Stimulated activated CD4-positive, alpha-beta T cell treated with anti-CD3 and anti-CD28 coated beads, Interleukin-1b, Interleukin-23, amount 100 ng/mL, for 4 hours (primary cell): ENCODE data around the gene TMEM266.

Experiments used
- DNase-seq, 2 donors: peaks; one replicate each; pipeline ENCODE4 v3.0.0-alpha.2; 2020; ENCODE audit warnings: low read depth in 2 of 2

Gene TMEM266

DNA sequence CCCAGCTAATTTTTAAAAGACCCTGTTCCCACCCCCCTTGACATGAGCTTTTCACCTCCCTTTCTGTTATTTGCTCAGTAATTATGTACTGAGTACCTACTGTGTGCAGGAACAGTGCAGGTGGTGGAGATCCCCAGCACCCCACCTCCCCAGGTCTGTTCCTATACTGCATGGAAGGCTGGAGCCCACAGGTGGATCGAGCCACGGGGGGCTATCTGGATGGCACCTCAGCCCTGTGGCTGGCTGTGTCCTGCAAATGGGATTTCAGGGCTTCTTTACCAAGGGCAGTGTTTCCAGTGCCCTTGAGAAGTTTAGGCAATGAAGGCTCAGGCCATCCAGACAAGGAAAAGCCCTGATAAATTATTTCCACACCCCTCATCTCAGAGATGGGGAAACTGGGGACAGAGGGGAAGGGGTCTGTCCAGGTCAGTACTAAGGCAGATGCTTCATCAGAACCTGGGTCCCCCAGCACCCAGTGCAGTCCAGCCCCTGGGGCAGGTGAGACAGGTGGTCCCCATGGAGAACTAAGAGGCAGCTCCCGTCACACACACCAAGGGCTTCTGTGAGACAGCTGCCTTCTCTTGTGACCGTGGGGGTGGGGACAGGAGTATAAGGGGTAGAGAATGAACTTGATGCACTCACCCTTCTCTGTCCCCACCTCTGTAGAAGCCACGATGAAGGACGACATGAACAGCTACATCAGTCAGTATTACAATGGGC lies 141.9 kb downstream of the TMEM266 start:
- no peak for DNase-seq

DNA sequence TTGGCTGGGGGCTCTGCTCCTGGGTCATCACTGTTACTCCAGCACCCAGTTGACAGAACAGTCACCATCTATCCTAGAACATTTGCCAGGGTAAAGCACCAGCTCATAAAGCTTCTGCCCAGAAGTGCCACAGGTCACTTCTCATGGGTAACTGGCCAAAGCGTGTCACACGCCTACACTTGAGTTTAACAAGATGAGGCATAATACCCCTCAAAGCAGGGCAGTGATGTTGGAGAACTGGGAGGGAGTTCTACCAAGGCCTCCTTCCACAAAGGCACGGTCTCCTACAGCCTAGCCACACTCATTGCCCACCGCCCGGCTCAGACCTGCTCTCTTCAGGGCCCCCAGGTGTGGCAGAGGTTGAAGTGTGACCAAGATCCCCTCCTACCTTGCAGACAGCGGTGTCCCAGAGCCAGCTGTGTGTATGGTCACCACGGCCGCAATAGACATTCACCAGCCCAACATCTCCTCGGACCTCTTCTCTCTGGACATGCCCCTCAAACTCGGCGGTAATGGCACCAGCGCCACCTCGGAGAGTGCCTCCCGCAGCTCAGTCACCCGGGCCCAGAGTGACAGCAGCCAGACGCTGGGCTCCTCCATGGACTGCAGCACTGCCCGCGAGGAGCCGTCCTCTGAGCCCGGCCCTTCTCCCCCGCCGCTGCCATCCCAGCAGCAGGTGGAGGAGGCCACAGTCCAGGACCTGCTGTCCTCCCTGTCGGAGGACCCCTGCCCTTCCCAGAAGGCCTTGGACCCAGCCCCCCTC lies 143.7 kb downstream of the TMEM266 start:
- DNase-seq, result no peak

DNA sequence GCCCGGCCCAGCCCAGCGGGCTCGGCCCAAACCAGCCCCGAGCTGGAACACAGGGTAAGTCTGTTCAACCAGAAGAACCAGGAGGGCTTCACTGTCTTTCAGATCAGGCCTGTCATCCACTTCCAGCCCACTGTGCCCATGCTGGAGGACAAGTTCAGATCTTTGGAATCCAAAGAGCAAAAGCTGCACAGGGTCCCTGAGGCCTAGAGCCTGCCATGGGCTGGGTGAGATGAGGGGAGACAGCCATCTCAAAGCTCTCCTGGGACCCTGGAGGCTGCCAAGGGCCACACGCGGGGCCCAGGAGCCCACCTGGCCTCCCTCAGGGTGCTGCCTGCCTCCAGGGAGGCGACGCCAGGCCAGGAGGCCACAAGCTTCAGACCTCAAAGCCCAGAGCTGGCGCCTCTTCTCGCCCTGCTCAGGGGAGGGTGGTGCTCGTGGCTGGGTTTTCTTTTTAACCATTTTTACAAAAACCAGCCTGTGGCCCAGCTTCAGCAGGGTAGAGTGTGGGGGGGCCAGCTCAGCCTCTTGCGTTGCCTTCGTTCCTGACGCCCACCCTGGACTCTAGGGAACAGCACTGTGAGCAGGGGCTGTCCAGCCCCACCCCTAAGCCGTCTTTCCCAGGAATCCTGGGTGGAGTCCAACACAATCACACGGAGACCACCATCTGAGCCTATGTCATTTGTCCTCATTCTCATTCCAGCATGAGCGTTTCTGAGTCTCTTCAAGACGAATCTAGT lies 144.5 kb downstream of the TMEM266 start:
- no peak for DNase-seq

DNA sequence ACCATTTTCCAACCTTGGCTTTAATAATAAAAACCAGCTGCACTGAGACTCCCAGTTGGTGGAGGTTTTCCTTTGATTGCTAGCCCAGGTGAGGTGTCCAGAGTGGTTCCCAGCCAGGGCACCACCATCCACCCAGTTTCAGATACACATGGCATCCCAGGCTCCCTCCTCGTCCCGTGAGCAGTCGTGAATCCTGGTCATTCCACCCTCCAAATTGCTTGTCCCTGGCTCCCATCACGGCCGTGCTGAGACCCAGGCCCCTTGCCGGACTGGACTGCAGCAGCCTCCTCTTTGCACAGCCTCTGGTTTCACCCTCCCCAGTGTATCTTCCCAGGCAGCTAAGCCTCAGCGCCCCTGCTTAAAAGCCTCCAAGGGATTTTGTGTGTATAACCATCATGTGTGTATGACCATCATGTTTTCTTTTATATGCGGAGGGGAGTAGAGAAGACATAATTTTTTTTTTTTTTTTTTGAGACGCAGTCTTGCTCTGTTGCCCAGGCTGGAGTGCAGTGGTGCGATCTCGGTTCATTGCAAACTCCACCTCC lies 145.2 kb downstream of the TMEM266 start:
- no peak for DNase-seq

DNA sequence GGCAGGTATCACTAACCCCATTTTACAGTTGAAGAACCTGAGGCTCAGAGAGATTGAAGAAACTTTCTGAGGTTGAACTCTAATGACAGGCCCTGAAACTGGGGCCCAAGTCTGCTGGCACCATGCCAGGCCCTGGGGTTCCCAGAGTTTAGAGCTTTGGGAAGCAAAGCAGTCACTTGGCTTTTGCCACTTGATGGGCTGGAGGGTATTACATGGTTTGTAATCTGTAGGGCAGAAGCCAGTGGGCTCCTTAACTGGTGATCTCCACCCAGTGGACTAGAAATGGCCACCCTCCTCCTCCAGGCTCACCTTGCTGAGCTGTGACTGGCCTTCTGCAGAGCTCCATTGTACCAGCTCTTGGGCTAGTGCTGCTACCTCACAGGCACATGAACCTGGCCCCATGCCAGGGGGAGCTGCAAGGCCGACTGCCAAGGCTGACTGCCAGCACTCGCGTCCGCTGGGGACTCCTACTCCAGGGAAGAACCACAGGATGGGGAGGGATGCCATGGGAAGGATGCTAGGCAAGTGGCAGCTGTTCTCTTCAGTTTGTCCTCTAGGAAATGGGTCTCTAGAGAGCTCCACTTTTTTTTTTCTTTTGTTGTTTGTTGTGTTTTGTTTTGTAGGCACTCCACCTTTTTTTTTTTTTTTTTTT lies 146.7 kb downstream of the TMEM266 start:
- DNase-seq, result no peak

DNA sequence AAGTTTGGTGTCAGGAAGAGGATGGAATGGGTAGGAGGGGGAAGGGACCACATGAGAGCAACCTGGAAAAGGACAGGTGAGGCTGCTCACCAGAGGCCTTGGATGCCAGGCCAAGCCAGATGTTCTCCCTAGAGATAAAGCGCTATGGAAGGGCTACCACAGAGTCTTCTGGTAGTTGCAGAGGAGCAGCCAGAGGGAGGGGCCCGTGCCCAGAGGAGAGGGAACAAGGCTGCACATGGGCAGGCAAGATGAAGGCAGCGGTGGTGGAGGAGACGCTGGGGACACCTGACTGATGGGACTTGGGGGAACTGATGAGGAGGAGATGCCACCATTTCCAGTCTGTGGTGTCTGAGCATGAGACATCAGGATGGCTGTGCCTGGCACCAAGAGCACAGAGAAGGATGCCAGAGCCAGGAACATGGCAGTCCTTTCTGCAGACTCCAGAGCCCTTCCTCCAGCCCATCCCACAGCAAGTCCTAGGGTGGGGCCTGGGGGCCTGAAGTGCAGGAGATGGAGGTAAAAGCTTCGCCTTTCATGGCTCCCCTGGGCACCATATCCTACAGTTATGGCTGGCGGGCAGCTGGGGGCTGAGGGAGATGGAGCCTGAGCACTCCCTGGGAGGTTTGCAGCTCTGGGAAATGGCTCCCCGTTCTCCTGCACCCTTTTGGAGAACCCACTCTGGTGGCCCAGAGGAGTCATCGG lies 148.4 kb downstream of the TMEM266 start:
- DNase-seq, result no peak

DNA sequence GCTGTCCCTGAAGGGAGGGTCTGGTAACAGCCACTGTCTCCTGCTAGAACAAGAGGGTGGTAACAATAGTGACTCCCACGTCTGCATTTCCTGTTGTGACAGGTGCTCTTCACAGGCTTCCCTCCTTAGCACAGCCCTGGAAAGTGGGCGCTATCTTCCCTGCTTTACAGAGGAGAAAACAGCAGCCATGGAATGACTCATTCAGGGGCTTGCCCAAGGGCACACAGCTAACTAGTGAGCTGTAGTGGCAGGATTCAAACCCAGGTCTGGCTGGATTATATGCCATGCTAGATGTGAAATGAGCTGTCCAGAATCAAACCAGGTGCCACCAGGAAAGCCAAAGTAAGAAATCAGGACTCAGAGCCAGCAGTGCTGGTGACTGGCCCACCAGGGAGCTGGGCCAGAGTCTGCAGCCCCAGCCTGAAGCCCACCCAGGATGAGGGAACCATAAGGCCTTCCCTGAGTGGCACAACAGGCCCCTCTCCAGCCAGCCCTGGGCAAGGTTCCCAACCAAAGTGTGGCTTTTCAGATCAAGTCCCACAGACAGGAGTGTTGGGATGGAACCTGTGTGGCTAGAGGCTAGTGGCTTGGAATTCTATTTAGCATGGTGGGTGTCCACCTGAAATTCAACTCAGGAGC lies 149.1 kb downstream of the TMEM266 start:
- DNase-seq, result no peak

DNA sequence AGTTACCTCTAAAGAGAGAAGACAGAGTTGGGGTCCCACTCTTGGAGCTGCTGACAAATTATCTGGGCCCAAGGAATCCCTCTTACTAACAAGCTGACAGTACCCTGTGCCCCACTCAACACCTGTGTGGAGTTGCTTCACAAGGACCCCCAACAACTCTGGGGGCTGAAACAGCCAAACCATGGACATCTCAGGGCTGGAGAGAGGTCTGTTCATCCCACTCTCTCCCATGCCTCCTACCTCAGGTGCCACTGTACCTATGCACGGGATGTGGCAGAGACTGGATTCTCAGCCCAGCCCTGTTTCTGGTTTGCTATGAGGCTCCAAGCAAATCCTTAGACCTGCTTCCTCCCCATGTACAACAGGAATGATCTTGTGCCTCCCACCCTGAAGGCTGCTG lies 149.7 kb downstream of the TMEM266 start:
- no peak for DNase-seq

DNA sequence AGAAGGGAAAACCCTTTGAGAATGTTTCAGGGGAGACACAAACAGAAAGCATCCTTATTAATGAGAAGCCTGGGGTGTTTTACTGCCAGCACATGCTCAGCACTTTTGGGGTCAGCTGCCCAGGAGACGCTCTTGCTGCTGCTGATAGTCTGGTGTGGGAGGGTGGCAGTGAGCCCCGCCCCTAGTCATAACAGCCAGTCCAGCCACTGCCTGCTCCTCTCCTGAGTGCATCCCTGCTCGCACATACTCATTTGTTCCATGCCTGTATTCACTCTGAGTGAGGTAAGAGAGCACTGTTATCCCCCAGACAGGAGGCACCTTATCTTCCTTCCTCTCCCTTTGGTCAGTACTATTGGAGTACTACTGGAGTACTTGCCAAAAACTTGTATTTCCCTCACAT lies 150.2 kb downstream of the TMEM266 start:
- no peak for DNase-seq

DNA sequence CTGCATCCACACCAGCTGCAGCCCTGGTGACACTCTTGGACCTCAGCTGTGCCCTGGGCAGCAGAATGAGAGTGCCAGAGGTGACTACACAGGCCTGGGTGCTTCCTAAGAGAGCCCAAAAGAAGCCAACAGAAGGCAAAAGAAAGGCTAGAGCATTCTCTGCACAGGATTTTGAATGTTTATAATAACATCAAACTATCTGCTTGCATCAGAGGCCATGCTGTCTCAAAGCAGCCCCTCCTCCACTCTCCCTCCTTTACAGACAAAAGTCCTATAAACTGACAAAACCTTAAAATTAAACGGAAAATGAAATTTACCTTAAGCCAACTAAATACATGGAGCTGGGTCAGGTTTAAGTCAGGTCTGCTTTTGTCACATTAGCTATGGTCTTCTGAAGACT lies 155.8 kb downstream of the TMEM266 start:
- DNase-seq, result no peak

DNA sequence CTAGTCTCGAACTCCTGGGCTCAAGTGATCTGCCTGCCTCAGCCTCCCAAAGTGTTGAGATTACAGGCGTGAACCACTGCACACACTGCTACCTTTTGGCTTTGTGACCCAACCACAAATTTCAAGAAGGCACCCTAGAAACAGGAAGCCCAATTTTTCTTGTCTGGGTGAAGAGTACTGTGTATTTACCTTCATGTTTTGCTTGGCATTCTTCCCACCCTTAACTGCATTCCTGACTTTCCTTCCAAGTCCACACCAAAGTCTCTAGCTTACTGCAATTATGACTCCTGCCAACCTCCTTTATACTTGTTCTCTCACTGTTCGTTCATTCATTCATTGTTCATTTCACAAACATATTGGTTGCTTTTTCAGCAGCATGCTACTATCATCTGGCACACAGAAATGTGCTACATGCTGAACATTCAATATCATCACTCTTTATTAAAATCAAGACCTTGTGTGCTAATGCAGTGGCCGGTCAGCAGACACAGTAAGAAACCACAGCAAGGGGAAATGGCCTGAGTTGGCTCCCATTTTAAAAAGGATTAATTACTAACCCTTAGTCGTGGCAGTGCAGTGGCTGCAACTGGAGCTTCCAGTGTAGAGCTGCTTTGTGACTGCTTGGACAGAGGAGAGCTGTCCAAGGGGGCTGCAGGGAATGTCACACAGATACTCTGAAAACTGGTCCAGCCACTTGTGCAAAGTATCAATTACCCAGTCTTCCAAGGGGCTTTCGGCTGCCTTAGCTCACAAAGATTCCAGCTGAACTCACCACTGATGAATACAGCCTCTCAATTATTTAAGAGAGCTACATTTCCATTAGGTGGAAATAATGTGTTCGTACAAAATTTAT lies 157.5 kb downstream of the TMEM266 start:
- DNase-seq, result no peak

DNA sequence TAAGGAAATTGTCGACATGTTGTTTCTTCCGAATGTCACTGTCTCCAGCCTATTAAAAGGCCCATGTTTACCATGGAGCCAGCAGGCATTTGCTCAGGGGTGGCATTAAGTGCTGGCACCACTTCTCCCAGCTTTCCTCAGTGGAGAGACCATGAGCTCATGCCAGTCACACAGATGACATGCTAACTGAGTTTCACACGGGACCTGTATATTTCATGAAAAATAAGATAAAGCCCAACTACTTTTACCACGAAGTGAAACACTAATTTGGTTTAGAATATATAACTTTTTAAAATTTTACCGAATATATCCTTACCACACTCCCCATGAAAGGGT lies 158.1 kb downstream of the TMEM266 start:
- no peak for DNase-seq

DNA sequence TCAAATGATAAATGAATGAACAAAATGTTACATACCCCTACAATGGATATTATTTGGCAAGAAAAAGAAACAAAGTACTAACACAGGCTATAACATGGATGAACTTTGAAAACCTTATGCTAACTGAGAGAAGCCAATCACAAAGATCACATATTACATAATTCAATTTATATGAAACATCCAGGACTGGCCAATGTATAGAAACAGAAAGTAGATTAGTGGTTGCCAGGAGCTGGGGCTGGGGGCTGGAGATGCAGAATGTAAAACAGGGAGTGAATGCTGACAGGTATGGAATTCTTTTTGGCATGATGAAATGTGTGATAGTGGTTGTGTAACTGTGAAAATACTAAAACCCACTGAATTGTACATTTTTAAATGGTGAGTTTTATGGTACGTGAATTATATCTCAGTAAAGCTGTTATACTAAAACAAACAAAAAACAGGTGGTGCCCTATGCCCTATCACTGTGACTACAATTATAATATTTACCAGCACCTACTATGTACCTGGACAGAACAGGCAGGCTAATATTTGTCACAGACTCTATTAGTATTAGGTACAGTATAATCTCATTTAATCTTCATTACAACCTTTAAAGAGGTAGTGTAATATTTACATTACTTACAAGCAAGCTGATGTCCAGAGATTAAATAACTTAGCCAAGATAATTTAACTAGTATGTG lies 161.4 kb downstream of the TMEM266 start:
- DNase-seq, result no peak

DNA sequence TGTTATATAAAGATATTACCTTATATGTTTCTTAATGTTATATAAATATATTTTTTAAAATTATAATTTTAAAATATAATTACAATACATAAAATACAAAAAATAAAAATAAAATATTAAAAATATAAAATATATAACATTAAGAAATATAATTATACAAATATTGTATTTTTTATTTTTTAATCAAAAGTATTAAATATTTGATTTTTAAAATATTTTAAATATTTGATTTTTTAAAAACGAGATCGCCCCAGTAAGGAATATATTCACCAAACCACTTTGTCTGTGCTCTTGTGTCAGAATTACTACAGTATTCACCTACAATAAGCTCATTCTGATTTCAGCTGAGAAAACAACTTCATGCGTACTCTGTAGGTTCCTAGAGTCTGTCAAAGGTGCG lies 162.4 kb downstream of the TMEM266 start:
- DNase-seq, result no peak

DNA sequence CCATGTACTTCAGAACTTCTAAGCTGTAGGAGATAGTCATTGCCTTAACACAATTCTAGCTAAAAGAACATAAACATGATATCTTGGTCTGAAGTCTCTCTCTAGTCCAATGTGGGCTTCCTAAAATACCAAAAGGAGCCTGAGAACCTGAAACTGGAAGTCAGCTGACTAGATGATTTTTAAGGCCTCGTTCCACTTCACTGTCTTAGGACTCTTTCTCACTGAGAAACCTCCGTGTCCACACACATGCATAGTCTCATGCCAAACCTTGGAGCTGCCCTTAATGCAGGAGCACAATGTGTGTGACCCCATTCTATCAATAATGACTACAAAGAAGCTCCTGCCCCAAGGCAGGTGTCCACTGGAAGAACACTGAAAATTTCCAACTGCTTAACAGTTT lies 163.7 kb downstream of the TMEM266 start:
- DNase-seq, result no peak

DNA sequence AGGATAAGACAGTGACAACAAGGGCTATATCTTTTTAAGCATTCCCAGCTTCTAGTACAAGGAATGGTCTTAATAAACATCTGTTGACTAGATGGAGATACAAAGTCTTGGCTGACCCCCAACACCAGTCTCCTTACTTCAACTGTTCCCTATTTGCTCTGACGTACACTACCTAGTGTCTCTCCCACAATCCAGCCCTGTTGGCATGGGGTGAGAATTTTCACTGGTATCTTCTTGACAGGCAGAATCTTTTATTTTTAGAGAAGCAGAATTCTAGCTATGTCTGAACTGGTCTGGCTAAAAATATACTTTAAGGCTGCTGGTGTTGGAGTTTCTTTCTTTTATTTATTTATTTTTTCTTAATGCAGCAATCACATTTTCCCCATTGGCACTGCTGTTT lies 169.5 kb downstream of the TMEM266 start:
- DNase-seq, result no peak

DNA sequence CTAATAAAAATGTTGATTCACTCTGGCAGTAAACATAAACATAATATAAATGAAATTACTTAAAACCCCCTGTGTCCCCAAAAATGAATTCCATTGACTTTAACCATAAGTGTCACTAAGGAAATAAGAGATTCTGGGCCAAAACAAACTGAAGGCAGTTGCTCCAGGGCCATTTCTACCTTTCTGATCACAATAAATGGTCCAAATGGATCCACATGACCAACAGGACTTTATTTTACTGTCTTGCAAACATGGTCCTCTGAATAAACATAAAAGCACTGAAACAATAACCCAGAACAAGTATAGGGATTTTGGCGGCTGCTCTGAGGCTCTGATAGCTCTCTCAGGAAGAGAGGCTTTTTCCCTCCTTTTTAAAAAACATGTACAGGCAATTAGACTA lies 174.1 kb downstream of the TMEM266 start:
- DNase-seq, result no peak

DNA sequence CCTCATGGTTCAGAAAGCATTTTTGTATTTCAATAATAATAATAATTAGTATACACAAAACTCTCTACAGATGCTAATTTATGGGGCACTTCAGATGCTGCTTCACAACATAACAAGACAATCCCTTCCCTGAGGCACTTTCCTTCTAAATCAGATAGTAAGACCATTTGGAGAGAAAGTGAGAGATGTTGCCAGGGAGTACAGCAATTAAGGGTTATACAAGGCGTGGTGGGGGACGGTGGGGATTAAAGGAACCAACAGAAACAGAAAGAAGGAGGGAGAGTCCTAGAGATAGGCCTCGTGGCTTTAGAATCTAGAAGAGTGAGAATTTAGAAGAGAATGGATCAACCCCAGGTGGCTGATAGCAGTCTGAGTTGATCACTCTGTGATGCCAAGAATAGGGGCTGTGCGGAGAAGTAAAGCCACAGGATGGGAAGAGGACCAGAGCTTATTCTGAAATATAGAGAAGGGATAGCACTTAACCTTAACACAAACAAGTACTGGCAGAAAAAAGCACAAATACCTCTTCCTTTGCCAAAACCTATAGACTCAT lies 174.6 kb downstream of the TMEM266 start:
- DNase-seq, result no peak

DNA sequence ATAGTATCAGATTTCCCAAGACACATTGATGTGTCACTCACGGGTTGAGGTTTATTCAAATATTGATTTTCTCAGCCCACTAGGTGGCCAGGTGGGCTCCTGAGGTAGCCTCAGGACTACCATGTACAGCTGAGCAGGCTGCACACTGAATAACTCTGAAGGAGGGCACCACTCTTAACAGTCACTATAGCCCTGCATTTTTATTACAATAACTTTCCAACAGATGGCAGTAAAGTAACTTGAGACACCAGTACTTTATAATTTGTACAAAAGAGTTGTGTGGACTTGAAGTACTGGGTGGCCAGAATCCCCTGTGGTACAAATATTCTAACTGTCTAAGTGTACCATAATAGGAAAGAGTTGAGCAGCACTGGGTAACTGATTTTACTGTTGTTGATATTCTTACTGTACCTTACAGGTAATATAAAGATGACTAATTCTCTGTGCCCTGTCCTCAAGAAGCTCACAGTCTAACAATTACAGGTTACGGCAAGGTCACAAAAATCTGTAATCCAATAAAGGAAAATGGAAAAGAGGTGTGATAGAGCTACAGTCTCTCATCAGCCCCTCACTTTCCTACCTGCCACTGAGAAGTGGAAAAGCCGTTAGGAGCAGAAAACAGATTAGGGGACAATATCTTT lies 175.5 kb downstream of the TMEM266 start:
- no peak for DNase-seq
